Liver (tissue), 3 donors: ENCODE data around the gene TOR1AIP1.

Experiments used
- JUND ChIP-seq, 2 donors: IDR thresholded peaks; 2 replicates each; pipeline ENCODE4 v1.6.1; 2016; ENCODE audit warnings: antibody characterized with exemption in 2 of 2
- TAF1 ChIP-seq: conservative IDR thresholded peaks from 2 replicates; pipeline ENCODE4 v1.6.1; 2016; ENCODE audit warnings: antibody characterized with exemption, mild to moderate bottlenecking
- TF ChIP-seq, protein P1 (sequence below): fragments of 150-350 bp; IDR thresholded peaks from 2 replicates; pipeline ENCODE4 v1.5.1; 2017; ENCODE audit warnings: improper control_type of control experiment, low read depth, low read length; ENCODE audit not compliant: missing input control
- donor health status: healthy.
- donor health status: healthy.

DNA sequence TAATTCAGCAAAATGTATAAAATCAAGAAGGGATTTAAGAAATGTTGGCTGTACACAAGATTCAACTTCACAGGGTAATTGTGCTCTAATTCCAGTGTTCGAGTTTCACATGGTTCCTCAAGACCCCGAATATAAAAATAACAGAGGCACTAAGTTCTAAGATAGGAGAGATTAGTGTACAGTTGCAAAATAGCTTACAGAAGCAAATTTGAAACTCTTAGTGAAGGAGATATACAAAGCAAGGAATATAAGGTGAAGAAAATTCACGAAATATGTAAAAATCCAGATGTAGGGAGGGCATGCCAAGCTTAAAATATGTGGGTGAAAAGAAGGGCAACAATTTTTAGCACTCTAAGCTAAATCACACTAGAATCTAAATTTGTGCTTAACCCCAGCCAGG, 33.9 kb upstream of the TOR1AIP1 start:
- TF ChIP-seq, protein P1, sequence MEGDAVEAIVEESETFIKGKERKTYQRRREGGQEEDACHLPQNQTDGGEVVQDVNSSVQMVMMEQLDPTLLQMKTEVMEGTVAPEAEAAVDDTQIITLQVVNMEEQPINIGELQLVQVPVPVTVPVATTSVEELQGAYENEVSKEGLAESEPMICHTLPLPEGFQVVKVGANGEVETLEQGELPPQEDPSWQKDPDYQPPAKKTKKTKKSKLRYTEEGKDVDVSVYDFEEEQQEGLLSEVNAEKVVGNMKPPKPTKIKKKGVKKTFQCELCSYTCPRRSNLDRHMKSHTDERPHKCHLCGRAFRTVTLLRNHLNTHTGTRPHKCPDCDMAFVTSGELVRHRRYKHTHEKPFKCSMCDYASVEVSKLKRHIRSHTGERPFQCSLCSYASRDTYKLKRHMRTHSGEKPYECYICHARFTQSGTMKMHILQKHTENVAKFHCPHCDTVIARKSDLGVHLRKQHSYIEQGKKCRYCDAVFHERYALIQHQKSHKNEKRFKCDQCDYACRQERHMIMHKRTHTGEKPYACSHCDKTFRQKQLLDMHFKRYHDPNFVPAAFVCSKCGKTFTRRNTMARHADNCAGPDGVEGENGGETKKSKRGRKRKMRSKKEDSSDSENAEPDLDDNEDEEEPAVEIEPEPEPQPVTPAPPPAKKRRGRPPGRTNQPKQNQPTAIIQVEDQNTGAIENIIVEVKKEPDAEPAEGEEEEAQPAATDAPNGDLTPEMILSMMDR = no peak
- TF ChIP-seq TAF1 (no peak), JUND (IDR thresholded peaks at IDR 0.05) (no peak)
